ENCODE measurements around the gene SLC39A5. TPM values are rescaled to one million over a fixed set of nuclear protein-coding genes. Genes with fewer than 3 reads are reported as not detected.

SLC39A5 gene
- total and polyA plus RNA-seq, 2 of the 13 experiments (the other 11 are each of a cell fraction or from before 2014, with no cell fraction given), result 59.7 to 101 TPM

- 0 out of 2 replicates have a peak, but pooled peaks have one; percentile 80 for TF ChIP-seq ZNF275 (CRISPR knock-in tag; IDR thresholded peaks at IDR 0.05; ENCODE audit: borderline replicate concordance)
- peak; percentile 94; the same call in 1 of the 2 replicates for TF ChIP-seq SMAD9 (CRISPR knock-in tag; IDR thresholded peaks at IDR 0.05)
- no peak for TF ChIP-seq EP300 (IDR thresholded peaks at IDR 0.05; ENCODE audit: low read depth in 2 of 2, low read length in 2 of 2)
- no peak for TF ChIP-seq EP300 (CRISPR knock-in tag; IDR thresholded peaks at IDR 0.05; ENCODE audit: borderline replicate concordance)
- no peak; the same call in 1 of the 2 replicates for TF ChIP-seq ZFP41 (CRISPR knock-in tag; IDR thresholded peaks at IDR 0.05; ENCODE audit: borderline replicate concordance)
- TF ChIP-seq ZBTB14 (CRISPR knock-in tag; IDR thresholded peaks at IDR 0.05), result peak; percentile 53; the same call in 1 of the 2 replicates
- 0 out of 2 replicates have a peak, but pooled peaks have one; percentile 70 for TF ChIP-seq SATB2 (CRISPR knock-in tag; IDR thresholded peaks at IDR 0.05)
- no peak for TF ChIP-seq TEAD2 (CRISPR knock-in tag; IDR thresholded peaks at IDR 0.05)
- peak; percentile 45 for TF ChIP-seq PAXIP1 (CRISPR knock-in tag; conservative IDR thresholded peaks at IDR 0.05)
- no peak for TF ChIP-seq ZNF740 (CRISPR knock-in tag; IDR thresholded peaks at IDR 0.05)
- TF ChIP-seq ATF6 (CRISPR knock-in tag; conservative IDR thresholded peaks at IDR 0.05), result no peak
- no peak for TF ChIP-seq ZNF24 (IDR thresholded peaks at IDR 0.05)
- TF ChIP-seq ESRRA (CRISPR knock-in tag; IDR thresholded peaks at IDR 0.05; ENCODE audit: low read depth), result no peak
- peak; percentile 61; the same call in 1 of the 2 replicates for TF ChIP-seq KDM2A (CRISPR knock-in tag; IDR thresholded peaks at IDR 0.05; ENCODE audit: borderline replicate concordance, low read depth)
- peak; percentile 16; the same call in 1 of the 2 replicates for TF ChIP-seq RAD21 (CRISPR knock-in tag; IDR thresholded peaks at IDR 0.05)
- peak; percentile 61; the same call in 1 of the 2 replicates for TF ChIP-seq ZNF749 (CRISPR knock-in tag; IDR thresholded peaks at IDR 0.05; ENCODE audit: borderline replicate concordance)
- 0 out of 2 replicates have a peak, but pooled peaks have one; percentile 60 for TF ChIP-seq ZBTB3 (CRISPR knock-in tag; IDR thresholded peaks at IDR 0.05; ENCODE audit: borderline replicate concordance, low read depth)
- no peak for TF ChIP-seq HNRNPH1 (optimal IDR thresholded peaks at IDR 0.05; ENCODE audit: low read depth, low read length)
- TF ChIP-seq ZNF761 (CRISPR knock-in tag; conservative IDR thresholded peaks at IDR 0.05), result no peak; the same call in 1 of the 2 replicates
- TF ChIP-seq ZNF253 (CRISPR knock-in tag; IDR thresholded peaks at IDR 0.05; ENCODE audit: borderline replicate concordance), result 0 out of 2 replicates have a peak, but pooled peaks have one; percentile 69
These were observed 7.9 kb upstream of the SLC39A5 start, which contains the start of gene RNF41 (continued) for GRCh38 chr12:56221757-56222530.

Data from HepG2 (cell line).